ENCODE data around the gene ACVRL1.

- no peak for TF ChIP-seq POLR2A (IDR thresholded peaks at IDR 0.05)
- TF ChIP-seq, protein P1, sequence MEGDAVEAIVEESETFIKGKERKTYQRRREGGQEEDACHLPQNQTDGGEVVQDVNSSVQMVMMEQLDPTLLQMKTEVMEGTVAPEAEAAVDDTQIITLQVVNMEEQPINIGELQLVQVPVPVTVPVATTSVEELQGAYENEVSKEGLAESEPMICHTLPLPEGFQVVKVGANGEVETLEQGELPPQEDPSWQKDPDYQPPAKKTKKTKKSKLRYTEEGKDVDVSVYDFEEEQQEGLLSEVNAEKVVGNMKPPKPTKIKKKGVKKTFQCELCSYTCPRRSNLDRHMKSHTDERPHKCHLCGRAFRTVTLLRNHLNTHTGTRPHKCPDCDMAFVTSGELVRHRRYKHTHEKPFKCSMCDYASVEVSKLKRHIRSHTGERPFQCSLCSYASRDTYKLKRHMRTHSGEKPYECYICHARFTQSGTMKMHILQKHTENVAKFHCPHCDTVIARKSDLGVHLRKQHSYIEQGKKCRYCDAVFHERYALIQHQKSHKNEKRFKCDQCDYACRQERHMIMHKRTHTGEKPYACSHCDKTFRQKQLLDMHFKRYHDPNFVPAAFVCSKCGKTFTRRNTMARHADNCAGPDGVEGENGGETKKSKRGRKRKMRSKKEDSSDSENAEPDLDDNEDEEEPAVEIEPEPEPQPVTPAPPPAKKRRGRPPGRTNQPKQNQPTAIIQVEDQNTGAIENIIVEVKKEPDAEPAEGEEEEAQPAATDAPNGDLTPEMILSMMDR (IDR thresholded peaks at IDR 0.05), result no peak
Observed at GRCh38 chr12:51944608-51945233, 37.4 kb downstream of the ACVRL1 start.
